ENCODE results near the gene SSR3.

Gene SSR3

GRCh38 chr3:156498307-156498706 lies 56.6 kb downstream of the SSR3 start:
- Histone ChIP-seq H3K27ac (no peak overlapping the region), H3K4me3 (no peak overlapping the region), H3K4me2 (no peak overlapping the region), H3K4me1 (no peaks in the 10 kb centered on the region), H3K9me3 (peaks cover 22% of the 10 kb centered on the region), H3K36me3 (no peaks in the 10 kb centered on the region), H4K20me1 (no peaks in the 10 kb centered on the region), H3K27me3 (no peaks in the 10 kb centered on the region), H3K9ac (no peak overlapping the region)
- TF ChIP-seq Cebpa-rat (IDR thresholded peaks at IDR 0.05): no peak

- Histone ChIP-seq H4K20me1 (no peaks in the 10 kb centered on the region), H3K9me3 (peaks cover 22% of the 10 kb centered on the region), H3K4me1 (no peaks in the 10 kb centered on the region), H3K4me2 (no peak overlapping the region), H3K9ac (no peak overlapping the region), H3K4me3 (no peak overlapping the region), H3K27ac (no peak overlapping the region), H3K36me3 (no peaks in the 10 kb centered on the region), H3K27me3 (no peaks in the 10 kb centered on the region)
- no peak for TF ChIP-seq Cebpa-rat (IDR thresholded peaks at IDR 0.05)
Observed at GRCh38 chr3:156497326-156497725, 57.6 kb downstream of the SSR3 start.

- Histone ChIP-seq H3K4me1 (no peaks in the 10 kb centered on the region), H4K20me1 (no peaks in the 10 kb centered on the region), H3K27ac (no peak overlapping the region), H3K27me3 (no peaks in the 10 kb centered on the region), H3K9ac (no peak overlapping the region), H3K9me3 (peaks cover 22% of the 10 kb centered on the region), H3K4me3 (no peak overlapping the region), H3K4me2 (no peak overlapping the region), H3K36me3 (no peaks in the 10 kb centered on the region)
- TF ChIP-seq Cebpa-rat (IDR thresholded peaks at IDR 0.05): no peak
Observed at GRCh38 chr3:156495816-156496215, 59.1 kb downstream of the SSR3 start.

- Histone ChIP-seq H3K36me3 (no peaks in the 10 kb centered on the region), H3K9me3 (peaks cover 21% of the 10 kb centered on the region), H3K4me3 (no peak overlapping the region), H3K9ac (no peak overlapping the region), H3K27ac (no peak overlapping the region), H4K20me1 (no peaks in the 10 kb centered on the region), H3K4me2 (no peak overlapping the region), H3K4me1 (no peaks in the 10 kb centered on the region), H3K27me3 (no peaks in the 10 kb centered on the region)
- no peak for TF ChIP-seq Cebpa-rat (IDR thresholded peaks at IDR 0.05)
Observed at GRCh38 chr3:156493887-156494286, 61.0 kb downstream of the SSR3 start.

GRCh38 chr3:156492801-156493261 lies 62.1 kb downstream of the SSR3 start:
- H3K36me3 ChIP-seq: no peaks in the 10 kb centered on the region
- H3K4me3 ChIP-seq: no peak overlapping the region
- peaks cover 12% of the 10 kb centered on the region; the same call in 1 of the 2 replicates for H3K9me3 ChIP-seq
- no peaks in the 10 kb centered on the region for H4K20me1 ChIP-seq
- no peak overlapping the region for H3K27ac ChIP-seq
- H3K4me1 ChIP-seq: no peaks in the 10 kb centered on the region
- H3K27me3 ChIP-seq: no peaks in the 10 kb centered on the region
- no peak overlapping the region for H3K9ac ChIP-seq
- no peak overlapping the region for H3K4me2 ChIP-seq
- TF ChIP-seq Cebpa-rat (IDR thresholded peaks at IDR 0.05): no peak

GRCh38 chr3:156491192-156491591 lies 63.7 kb downstream of the SSR3 start:
- no peaks in the 10 kb centered on the region for H3K36me3 ChIP-seq
- H4K20me1 ChIP-seq: no peaks in the 10 kb centered on the region
- TF ChIP-seq Cebpa-rat (IDR thresholded peaks at IDR 0.05): no peak
- H3K27ac ChIP-seq: no peak overlapping the region
- H3K4me1 ChIP-seq: no peaks in the 10 kb centered on the region
- peaks cover 9% of the 10 kb centered on the region; the same call in 1 of the 2 replicates for H3K9me3 ChIP-seq
- no peak overlapping the region for H3K4me3 ChIP-seq
- no peak overlapping the region for H3K4me2 ChIP-seq
- no peak overlapping the region for H3K9ac ChIP-seq
- H3K27me3 ChIP-seq: no peaks in the 10 kb centered on the region

Measured in BLaER1 (cell line).